ENCODE data around the gene FANCG. TPM values are rescaled to one million over a fixed set of nuclear protein-coding genes. Genes with fewer than 3 reads are reported as not detected.

FANCG gene
- total RNA-seq, 2 donors from 2014 or later, result 94.7 to 112 TPM

DNA sequence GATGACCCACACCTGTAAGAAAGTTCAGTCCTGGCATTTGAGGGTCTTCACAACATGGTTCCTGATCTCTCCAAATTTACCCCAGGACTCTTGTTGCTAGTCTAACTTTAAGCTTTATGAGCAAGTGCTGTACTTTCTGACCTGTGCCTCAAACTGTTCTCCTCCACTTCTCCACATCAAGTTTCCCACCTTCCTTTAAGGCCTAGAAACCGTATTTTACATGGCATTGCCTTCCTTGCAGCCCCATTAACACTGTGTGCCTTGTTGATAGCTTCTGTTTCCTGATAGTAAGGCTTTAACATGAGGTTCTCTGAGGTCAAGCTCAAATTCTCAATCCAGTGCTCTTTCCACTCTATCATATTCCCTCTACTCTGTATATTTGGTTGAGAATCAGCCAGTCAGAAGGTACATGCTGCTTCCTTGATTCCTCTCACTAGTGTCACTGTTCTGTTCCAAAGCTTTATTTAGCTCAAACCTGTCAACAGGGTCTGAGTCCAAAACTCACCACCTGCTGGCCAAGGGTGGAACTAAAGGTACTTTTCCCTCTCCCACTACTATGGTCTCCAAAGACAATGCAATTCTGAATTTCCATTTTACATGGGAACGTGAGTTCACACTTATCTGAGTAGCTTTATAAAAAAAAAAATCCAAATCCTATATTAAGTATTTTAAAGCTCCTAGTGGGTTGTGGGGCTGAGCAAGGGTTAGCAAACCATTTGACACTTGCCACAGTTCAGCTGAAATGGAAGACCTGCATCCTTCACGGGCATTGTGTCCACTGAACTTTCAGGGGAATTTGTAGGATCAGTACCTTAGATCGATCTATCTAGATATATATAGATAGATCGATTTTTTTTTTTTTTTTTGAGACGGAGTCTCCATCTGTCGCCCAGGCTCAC lies 28.4 kb downstream of the FANCG start:
- Mint-ChIP-seq H3K9me3 (no peaks in the 10 kb centered on the region), H3K4me1 (no peaks in the 10 kb centered on the region)

DNA sequence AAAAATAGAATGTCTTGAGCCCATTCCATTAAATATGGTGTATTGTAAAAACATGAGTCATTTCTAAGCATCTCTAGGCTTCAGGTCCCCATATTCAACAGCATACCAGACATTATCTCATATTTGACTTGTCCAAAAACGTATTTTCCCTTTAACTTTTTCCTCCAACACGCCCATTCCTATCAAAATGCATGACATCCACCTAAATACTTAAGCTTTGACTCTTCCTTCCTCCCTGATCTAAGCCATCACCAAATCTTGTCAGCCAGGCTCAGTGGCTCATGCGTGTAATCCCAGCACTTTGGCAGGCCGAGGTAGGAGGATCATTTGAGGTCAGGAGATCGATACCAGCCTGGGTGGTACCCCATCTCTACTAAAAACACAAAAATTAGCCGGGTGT lies 31.2 kb downstream of the FANCG start:
- no peak overlapping the region for H3K27ac Mint-ChIP-seq
- 94 to 99% methylated on average over 3 to 6 of the region's 6 CpGs for WGBS, 2 experiments (ENCODE audit: insufficient coverage in 1 of 2, insufficient read length in 1 of 2)

More for the DNA sequence above, 28.4 kb downstream of the FANCG start:
- H3K4me3 Mint-ChIP-seq, result no peak overlapping the region
- no peaks in the 10 kb centered on the region for H3K27me3 Mint-ChIP-seq (ENCODE audit: insufficient read depth)
- no peaks in the 10 kb centered on the region for H3K27me3 ChIP-seq (ENCODE audit: control insufficient read depth, insufficient read depth, low read length, poor library complexity, severe bottlenecking)
- H3K27ac Mint-ChIP-seq, result no peak overlapping the region
- peaks cover 74% of the 10 kb centered on the region for H3K36me3 Mint-ChIP-seq (ENCODE audit: low read depth)
- no peak overlapping the region for H3K9ac ChIP-seq (ENCODE audit: extremely low read depth, low read length, poor library complexity, severe bottlenecking)
- peaks cover 8% of the 10 kb centered on the region for H3K9me3 ChIP-seq (ENCODE audit: control insufficient read depth, low read length)
- H3K4me3 ChIP-seq (ENCODE audit: low read length), result no peak overlapping the region
- peaks cover 78% of the 10 kb centered on the region for H3K36me3 ChIP-seq (ENCODE audit: control insufficient read depth, insufficient read depth, low read length)
- no peak overlapping the region for H3K27ac ChIP-seq (ENCODE audit: low read depth, low read length)
- H3K4me1 ChIP-seq (ENCODE audit: control insufficient read depth, insufficient read depth, low read length), result no peaks in the 10 kb centered on the region
- TF ChIP-seq, protein P1, sequence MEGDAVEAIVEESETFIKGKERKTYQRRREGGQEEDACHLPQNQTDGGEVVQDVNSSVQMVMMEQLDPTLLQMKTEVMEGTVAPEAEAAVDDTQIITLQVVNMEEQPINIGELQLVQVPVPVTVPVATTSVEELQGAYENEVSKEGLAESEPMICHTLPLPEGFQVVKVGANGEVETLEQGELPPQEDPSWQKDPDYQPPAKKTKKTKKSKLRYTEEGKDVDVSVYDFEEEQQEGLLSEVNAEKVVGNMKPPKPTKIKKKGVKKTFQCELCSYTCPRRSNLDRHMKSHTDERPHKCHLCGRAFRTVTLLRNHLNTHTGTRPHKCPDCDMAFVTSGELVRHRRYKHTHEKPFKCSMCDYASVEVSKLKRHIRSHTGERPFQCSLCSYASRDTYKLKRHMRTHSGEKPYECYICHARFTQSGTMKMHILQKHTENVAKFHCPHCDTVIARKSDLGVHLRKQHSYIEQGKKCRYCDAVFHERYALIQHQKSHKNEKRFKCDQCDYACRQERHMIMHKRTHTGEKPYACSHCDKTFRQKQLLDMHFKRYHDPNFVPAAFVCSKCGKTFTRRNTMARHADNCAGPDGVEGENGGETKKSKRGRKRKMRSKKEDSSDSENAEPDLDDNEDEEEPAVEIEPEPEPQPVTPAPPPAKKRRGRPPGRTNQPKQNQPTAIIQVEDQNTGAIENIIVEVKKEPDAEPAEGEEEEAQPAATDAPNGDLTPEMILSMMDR (conservative IDR thresholded peaks at IDR 0.05), result peak; percentile 84
- WGBS, 2 experiments (ENCODE audit: insufficient coverage in 1 of 2, insufficient read length in 1 of 2), result 95 to 96% methylated on average over 4 to 6 of the region's 7 CpGs
- peak; percentile 88 for DNase-seq

DNA sequence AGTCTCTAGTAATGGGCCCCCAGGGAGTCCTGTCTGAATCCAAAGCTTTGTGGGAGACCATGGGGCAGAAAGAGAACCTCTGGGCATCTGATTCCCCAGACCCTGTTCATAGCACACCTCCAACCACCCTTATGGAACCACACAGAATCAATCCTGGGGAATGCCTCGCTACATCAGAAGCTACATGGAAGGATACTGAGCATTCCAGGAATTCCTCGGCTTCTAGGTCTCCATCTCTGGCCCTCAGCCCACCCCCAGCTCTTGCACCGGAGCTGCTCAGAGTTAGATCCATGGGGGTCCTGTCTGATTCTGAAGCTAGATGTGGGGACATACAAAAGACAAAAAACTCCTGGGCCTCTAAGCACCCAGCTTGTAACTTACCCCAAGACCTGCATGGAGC lies 35.7 kb downstream of the FANCG start:
- Mint-ChIP-seq H3K27ac (no peak overlapping the region), H3K27me3 (ENCODE audit: insufficient read depth) (no peaks in the 10 kb centered on the region), H3K9me3 (no peaks in the 10 kb centered on the region), H3K4me3 (no peak overlapping the region), H3K36me3 (ENCODE audit: low read depth) (peaks cover 55% of the 10 kb centered on the region), H3K4me1 (no peaks in the 10 kb centered on the region)
- H3K9ac ChIP-seq (ENCODE audit: extremely low read depth, low read length, poor library complexity, severe bottlenecking), result no peak overlapping the region
- TF ChIP-seq, protein P1 (conservative IDR thresholded peaks at IDR 0.05), result no peak
- no peak overlapping the region for H3K4me3 ChIP-seq (ENCODE audit: low read length)
- no peaks in the 10 kb centered on the region for H3K9me3 ChIP-seq (ENCODE audit: control insufficient read depth, low read length)
- peak; percentile 71 for DNase-seq
- peaks cover 27% of the 10 kb centered on the region for H3K36me3 ChIP-seq (ENCODE audit: control insufficient read depth, insufficient read depth, low read length)
- no peak overlapping the region for H3K27ac ChIP-seq (ENCODE audit: low read depth, low read length)
- no peaks in the 10 kb centered on the region for H3K27me3 ChIP-seq (ENCODE audit: control insufficient read depth, insufficient read depth, low read length, poor library complexity, severe bottlenecking)
- H3K4me1 ChIP-seq (ENCODE audit: control insufficient read depth, insufficient read depth, low read length), result peaks cover 4% of the 10 kb centered on the region
- 83% methylated on average over 3 of the region's 3 CpGs; no CpG with 5 or more reads in 1 of the 2 experiments for WGBS, 2 experiments (ENCODE audit: insufficient coverage in 1 of 2, insufficient read length in 1 of 2)

More for the DNA sequence above, 31.2 kb downstream of the FANCG start:
- Histone ChIP-seq H3K4me3 (ENCODE audit: low read length) (no peak overlapping the region), H3K9ac (ENCODE audit: extremely low read depth, low read length, poor library complexity, severe bottlenecking) (no peak overlapping the region), H3K4me1 (ENCODE audit: control insufficient read depth, insufficient read depth, low read length) (peaks cover 4% of the 10 kb centered on the region), H3K27ac (ENCODE audit: low read depth, low read length) (no peak overlapping the region), H3K9me3 (ENCODE audit: control insufficient read depth, low read length) (peaks cover 8% of the 10 kb centered on the region), H3K36me3 (ENCODE audit: control insufficient read depth, insufficient read depth, low read length) (peaks cover 59% of the 10 kb centered on the region), H3K27me3 (ENCODE audit: control insufficient read depth, insufficient read depth, low read length, poor library complexity, severe bottlenecking) (no peaks in the 10 kb centered on the region)
- no peaks in the 10 kb centered on the region for H3K4me1 Mint-ChIP-seq
- TF ChIP-seq, protein P1 (conservative IDR thresholded peaks at IDR 0.05), result no peak
- H3K27me3 Mint-ChIP-seq (ENCODE audit: insufficient read depth), result no peaks in the 10 kb centered on the region
- no peak for DNase-seq
- no peak overlapping the region for H3K4me3 Mint-ChIP-seq
- peaks cover 59% of the 10 kb centered on the region for H3K36me3 Mint-ChIP-seq (ENCODE audit: low read depth)
- no peaks in the 10 kb centered on the region for H3K9me3 Mint-ChIP-seq

All from endodermal cell (in vitro differentiated cells).